Measurements from ENCODE around the gene FBXL7. TPM values are rescaled to one million over a fixed set of nuclear protein-coding genes. Genes with fewer than 3 reads are reported as not detected.

Gene FBXL7
- polyA plus RNA-seq, 1 donor from 2014 or later = 0.24 TPM

DNA sequence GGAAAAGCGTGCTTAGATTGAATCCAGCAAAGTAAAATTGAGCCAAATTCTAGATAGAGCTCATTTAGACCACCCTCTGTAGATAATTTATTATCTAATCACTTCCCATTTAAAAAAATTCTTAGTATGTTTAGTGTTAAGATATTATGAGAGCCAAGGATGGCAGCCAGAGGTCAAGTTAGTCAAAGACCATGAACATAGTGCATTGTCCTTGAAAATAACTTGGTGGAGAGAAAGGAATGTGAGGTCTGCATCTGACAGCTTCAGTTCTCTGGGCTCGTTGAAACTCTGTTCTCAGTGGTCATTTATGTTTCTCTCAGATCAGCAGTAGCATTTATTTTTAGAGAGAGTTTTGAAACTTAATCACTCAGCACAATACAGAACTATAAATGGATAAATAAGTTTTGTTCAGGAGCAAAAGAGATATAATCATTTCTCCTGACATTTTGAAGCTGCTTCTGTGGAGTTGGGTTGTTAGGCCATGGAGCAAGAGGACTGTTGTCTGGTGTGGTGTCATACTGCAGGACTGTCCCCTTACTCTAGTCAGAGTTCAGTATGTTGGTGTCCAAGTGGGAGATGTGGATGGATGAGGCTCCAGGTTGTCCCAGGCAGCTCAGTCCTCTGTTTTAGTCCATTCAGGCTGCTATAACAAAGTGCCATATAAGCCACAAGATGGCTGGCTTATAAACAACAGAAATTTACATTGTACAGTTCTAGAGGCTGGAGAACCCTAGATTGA lies 337.7 kb downstream of the FBXL7 start:
- no peaks in the 10 kb centered on the region for H3F3A ChIP-seq (ENCODE audit: insufficient read depth, low read length, poor library complexity, severe bottlenecking)
- H3K27me3 ChIP-seq (ENCODE audit: insufficient read depth, low read depth, low read length) = no peaks in the 10 kb centered on the region
- H3K27ac ChIP-seq (ENCODE audit: low read length) = no peak overlapping the region
- no peaks in the 10 kb centered on the region for H3K36me3 ChIP-seq (ENCODE audit: insufficient read depth, low read length)
- no peaks in the 10 kb centered on the region for H3K79me2 ChIP-seq (replicated peaks; ENCODE audit: insufficient read depth, low read length)
- no peak overlapping the region for H3K4me2 ChIP-seq (ENCODE audit: low read length)
- no peaks in the 10 kb centered on the region for H4K20me1 ChIP-seq (ENCODE audit: insufficient read depth)
- no peak overlapping the region for H3K4me3 ChIP-seq (ENCODE audit: low read length)
- H3K9me2 ChIP-seq (ENCODE audit: insufficient read depth, low read length) = no peaks in the 10 kb centered on the region
- H3K9me3 ChIP-seq (ENCODE audit: low read length) = no peaks in the 10 kb centered on the region
- TF ChIP-seq, protein P1, sequence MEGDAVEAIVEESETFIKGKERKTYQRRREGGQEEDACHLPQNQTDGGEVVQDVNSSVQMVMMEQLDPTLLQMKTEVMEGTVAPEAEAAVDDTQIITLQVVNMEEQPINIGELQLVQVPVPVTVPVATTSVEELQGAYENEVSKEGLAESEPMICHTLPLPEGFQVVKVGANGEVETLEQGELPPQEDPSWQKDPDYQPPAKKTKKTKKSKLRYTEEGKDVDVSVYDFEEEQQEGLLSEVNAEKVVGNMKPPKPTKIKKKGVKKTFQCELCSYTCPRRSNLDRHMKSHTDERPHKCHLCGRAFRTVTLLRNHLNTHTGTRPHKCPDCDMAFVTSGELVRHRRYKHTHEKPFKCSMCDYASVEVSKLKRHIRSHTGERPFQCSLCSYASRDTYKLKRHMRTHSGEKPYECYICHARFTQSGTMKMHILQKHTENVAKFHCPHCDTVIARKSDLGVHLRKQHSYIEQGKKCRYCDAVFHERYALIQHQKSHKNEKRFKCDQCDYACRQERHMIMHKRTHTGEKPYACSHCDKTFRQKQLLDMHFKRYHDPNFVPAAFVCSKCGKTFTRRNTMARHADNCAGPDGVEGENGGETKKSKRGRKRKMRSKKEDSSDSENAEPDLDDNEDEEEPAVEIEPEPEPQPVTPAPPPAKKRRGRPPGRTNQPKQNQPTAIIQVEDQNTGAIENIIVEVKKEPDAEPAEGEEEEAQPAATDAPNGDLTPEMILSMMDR (IDR thresholded peaks at IDR 0.05; ENCODE audit: poor library complexity, severe bottlenecking) = no peak
- TF ChIP-seq SMC3 (conservative IDR thresholded peaks at IDR 0.05; ENCODE audit: poor library complexity) (no peak), RAD21 (conservative IDR thresholded peaks at IDR 0.05) (no peak), MXI1 (conservative IDR thresholded peaks at IDR 0.05; ENCODE audit: poor library complexity, severe bottlenecking) (no peak), TAF1 (IDR thresholded peaks at IDR 0.05; ENCODE audit: low read depth) (no peak), EZH2 (IDR thresholded peaks at IDR 0.05; ENCODE audit: borderline replicate concordance, insufficient read depth, low read length, poor library complexity, severe bottlenecking) (no peak), POLR2AphosphoS5 (IDR thresholded peaks at IDR 0.05) (no peak), EP300 (conservative IDR thresholded peaks at IDR 0.05; ENCODE audit: poor library complexity, severe bottlenecking) (no peak)
- TF ChIP-seq, protein P2, sequence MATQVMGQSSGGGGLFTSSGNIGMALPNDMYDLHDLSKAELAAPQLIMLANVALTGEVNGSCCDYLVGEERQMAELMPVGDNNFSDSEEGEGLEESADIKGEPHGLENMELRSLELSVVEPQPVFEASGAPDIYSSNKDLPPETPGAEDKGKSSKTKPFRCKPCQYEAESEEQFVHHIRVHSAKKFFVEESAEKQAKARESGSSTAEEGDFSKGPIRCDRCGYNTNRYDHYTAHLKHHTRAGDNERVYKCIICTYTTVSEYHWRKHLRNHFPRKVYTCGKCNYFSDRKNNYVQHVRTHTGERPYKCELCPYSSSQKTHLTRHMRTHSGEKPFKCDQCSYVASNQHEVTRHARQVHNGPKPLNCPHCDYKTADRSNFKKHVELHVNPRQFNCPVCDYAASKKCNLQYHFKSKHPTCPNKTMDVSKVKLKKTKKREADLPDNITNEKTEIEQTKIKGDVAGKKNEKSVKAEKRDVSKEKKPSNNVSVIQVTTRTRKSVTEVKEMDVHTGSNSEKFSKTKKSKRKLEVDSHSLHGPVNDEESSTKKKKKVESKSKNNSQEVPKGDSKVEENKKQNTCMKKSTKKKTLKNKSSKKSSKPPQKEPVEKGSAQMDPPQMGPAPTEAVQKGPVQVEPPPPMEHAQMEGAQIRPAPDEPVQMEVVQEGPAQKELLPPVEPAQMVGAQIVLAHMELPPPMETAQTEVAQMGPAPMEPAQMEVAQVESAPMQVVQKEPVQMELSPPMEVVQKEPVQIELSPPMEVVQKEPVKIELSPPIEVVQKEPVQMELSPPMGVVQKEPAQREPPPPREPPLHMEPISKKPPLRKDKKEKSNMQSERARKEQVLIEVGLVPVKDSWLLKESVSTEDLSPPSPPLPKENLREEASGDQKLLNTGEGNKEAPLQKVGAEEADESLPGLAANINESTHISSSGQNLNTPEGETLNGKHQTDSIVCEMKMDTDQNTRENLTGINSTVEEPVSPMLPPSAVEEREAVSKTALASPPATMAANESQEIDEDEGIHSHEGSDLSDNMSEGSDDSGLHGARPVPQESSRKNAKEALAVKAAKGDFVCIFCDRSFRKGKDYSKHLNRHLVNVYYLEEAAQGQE (IDR thresholded peaks at IDR 0.05; ENCODE audit: borderline replicate concordance) = no peak
- no peak overlapping the region for H3K9ac ChIP-seq (ENCODE audit: low read length)
- no peak overlapping the region for H2AFZ ChIP-seq (ENCODE audit: low read depth, low read length)

DNA sequence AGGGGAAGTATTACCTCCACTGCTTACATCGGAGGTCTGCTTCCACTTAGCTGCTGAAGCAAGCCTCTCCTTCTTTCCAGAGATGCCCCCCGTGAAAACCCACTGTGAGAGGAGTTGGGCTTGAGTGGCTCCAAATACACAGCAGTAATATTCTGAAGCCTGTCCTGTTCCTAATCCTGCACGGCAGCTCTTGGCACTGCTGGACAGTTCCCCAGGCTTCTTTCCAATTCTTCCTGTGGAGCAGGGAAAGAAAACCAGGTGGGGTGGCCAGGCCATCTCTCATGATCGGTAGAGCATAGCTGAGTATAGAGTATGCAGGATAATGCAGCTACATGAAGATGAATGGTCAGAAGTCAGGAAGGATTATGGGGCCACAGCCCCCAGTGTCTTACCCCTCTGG lies 344.3 kb downstream of the FBXL7 start:
- Histone ChIP-seq H3K9me3 (ENCODE audit: low read length) (no peaks in the 10 kb centered on the region), H3F3A (ENCODE audit: insufficient read depth, low read length, poor library complexity, severe bottlenecking) (no peaks in the 10 kb centered on the region), H3K27me3 (ENCODE audit: insufficient read depth, low read depth, low read length) (no peaks in the 10 kb centered on the region), H3K9ac (ENCODE audit: low read length) (no peak overlapping the region), H3K79me2 (replicated peaks; ENCODE audit: insufficient read depth, low read length) (no peaks in the 10 kb centered on the region), H3K4me3 (ENCODE audit: low read length) (no peak overlapping the region), H3K4me2 (ENCODE audit: low read length) (no peak overlapping the region), H2AFZ (ENCODE audit: low read depth, low read length) (no peak overlapping the region), H3K9me2 (ENCODE audit: insufficient read depth, low read length) (no peaks in the 10 kb centered on the region), H4K20me1 (ENCODE audit: insufficient read depth) (no peaks in the 10 kb centered on the region), H3K36me3 (ENCODE audit: insufficient read depth, low read length) (no peaks in the 10 kb centered on the region), H3K27ac (ENCODE audit: low read length) (no peak overlapping the region)
- TF ChIP-seq EP300 (conservative IDR thresholded peaks at IDR 0.05; ENCODE audit: poor library complexity, severe bottlenecking) (no peak), MXI1 (conservative IDR thresholded peaks at IDR 0.05; ENCODE audit: poor library complexity, severe bottlenecking) (no peak), RAD21 (conservative IDR thresholded peaks at IDR 0.05) (no peak), POLR2AphosphoS5 (IDR thresholded peaks at IDR 0.05) (no peak), EZH2 (IDR thresholded peaks at IDR 0.05; ENCODE audit: borderline replicate concordance, insufficient read depth, low read length, poor library complexity, severe bottlenecking) (no peak), TAF1 (IDR thresholded peaks at IDR 0.05; ENCODE audit: low read depth) (no peak), SMC3 (conservative IDR thresholded peaks at IDR 0.05; ENCODE audit: poor library complexity) (no peak)
- TF ChIP-seq, protein P1 (IDR thresholded peaks at IDR 0.05; ENCODE audit: poor library complexity, severe bottlenecking) = no peak
- TF ChIP-seq, protein P2 (IDR thresholded peaks at IDR 0.05; ENCODE audit: borderline replicate concordance) = no peak
